ENCODE measurements around the gene C4orf36.

Gene C4orf36

DNA sequence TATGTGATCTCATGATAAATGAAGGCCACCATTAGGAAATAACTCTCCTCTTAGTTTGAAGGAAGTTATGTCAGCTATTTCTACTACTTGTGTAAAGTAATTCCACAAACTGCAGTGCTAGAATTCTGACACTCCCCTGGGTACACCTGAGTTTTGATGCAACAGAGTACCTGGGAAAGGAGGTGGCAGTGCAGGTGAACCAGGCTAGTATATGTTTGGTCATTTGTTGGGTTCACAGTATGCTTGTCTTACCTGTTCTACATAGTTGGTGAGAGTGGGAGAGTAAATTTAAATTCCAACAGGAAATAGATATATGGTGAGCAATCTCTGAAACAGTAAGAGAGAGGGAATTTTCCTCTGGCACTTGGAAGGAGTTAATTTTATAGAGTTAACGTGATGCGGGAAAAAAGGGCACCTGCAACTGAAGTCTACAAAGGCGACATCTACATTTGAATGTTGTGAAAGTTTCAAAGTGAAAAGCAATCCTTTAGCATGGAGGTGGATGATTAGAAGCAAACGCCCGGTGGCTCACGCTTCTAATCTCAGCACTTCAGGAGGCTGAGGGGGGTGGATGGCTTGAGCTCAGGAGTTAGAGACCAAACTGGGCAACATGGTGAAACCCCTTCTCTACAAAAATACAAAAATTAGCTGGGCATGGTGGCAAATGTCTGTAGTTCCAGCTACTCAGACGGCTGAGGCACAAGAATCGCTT lies 34.7 kb downstream of the C4orf36 start:
- DNase-seq (ENCODE audit: low spot score) = no peak

DNA sequence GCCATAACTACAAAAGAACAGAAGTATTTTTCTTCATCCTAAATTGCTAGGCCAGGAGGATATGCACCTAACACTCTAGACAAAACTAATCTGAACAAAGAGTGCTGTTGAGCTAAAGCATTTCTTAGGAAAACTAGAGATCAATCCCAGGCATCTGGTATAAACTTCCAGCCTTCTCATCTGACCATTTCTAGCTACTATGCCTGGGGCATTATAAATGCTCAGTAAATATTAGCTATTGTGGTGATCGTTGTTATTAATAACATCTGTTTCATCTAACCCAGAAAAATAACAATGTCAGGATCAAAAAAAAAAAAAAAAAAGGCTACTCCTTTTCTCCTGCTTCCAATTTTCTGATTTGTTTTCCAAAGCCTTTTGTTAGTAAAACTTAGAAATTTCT lies 35.3 kb downstream of the C4orf36 start:
- no peak for DNase-seq (ENCODE audit: low spot score)

DNA sequence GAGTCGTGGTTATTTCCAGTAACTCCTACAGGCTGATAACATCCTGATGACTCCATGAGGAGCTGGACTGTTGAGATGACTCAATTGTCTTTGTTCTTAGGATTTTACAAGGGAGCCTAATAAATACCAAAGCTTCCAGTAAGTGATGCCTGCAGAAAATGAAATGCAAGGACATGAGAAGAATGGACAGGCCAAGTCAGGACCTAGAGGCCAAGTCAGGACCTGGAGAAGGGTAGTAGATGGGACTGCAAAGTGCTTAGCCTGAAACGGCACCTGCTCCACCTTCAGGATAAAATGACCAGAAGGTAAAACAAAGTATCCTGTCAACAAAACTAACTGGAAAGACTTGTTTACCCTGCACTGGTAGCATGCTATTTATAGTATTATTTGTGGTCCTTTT lies 36.6 kb downstream of the C4orf36 start:
- no peak for DNase-seq (ENCODE audit: low spot score)

DNA sequence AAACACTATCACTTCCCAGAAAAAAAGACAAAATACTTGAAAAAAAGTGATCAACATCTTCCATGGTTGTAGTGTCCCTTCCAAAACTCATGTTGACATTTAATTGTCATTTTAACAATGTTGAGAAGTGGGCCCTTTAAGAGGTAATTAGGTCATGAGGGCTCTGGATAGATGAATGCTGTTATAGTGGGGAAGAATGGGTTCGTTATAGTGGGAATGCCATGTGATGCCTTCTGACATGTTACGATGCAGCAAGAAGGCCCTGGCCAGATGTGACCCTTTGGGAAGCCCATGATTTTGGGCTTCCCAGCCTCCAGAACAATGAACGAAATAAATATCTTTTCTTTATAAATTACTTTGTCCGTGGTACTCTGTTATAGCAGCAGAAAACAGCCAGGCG lies 39.0 kb downstream of the C4orf36 start:
- DNase-seq (ENCODE audit: low spot score) = no peak

DNA sequence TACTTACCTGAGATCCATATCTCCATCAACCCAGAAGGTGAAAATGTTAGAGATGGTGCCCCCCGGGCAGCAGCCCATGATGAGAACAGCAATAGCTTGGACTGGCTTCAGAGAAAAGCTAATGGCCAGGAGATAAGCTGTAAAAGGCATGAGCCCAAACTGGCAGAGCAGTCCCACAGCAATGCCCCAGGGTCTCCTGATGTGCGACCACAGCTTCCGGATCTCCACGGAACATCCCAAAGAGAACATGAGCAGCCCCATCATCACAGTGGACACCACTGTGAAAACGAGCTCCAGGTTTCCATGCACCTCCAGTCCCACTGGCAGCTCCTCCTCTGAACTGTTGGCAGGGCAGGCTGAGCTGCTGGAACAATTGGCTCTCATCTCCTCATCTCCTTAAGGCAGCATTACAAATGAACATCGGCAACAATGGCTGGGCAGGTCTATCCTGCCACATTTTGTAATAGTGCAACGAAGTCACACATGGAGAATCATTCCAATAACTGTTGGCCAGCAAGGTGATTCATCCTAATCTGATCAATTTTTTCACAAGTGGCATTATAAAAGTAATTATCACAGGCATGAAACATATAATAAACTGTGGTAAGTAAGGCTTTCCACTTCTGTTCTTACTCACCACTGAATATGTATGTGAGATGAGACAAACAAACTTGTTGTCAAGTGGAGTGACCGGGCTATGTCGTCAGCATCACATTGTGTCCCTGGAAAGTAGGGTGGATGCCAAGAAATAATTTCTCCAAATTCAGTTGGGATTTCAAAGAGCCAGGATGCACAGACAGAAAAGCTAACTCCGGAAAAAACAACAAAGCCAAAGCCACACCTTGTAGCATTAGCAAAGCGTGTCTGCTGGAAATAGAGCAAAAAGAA lies 43.2 kb downstream of the C4orf36 start, which contains the start of gene SLC10A6:
Gene SLC10A6, minus strand, starts transcription at position 653 of the 888 bp plus-strand sequence. Its CDS starts 269 bp downstream, at position 384.
- no peak for DNase-seq (ENCODE audit: low spot score)

DNA sequence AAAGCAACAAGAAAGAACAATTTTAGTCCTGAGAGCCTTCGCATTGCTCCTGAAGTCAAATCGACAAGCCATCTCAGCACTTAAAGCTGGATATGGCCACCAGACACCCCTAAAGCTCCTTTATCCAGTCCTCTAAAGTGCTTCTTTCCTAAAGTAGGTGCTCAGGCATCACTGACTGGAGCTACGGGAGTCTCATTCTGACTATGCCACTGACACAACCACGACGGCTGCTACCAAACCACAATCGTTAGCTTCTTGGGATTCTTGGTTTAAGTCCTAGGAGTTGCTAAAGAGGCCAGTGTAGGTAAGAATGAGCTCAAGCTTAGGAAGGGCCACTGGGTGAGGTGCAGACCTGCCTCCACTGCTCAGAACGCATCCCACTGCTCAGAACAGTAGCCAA lies 44.1 kb downstream of the C4orf36 start:
- DNase-seq (ENCODE audit: low spot score) = no peak

DNA sequence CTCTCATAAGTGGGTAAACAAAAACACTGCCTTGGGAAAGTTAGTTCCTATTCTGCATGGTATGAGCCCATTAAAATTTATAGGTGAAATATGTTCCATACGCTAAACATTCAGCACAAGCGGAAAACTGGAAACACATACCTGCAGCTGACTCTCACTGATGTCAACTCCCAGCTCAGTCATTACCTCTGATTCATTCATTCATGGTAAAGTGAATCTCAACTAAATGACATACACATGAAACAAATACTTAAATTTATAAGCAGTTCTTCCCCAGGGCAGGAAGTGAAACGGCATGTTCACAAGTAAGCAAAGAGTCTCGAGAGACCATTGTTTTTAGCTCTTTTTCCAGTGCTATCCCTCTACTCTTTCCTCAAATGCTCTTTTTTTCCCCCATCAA lies 44.7 kb downstream of the C4orf36 start:
- no peak for DNase-seq (ENCODE audit: low spot score)

DNA sequence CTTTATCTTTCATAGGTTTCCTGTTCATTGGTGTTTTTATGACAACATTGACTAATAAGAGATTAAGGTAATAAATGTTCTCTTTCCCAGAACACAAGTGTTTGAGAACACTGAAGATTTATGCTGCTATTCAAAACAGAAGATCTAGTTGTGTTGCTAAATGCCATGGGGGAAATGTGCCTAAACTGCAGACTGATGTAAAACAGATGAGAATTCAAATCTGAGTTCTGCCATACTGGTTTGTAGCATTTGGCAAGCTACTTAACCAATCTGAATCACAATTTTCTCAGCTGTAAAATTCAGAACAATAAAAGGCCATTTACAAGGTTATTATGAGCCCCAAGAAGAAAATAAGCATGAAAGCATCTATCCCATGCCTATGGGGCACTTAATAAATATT lies 45.3 kb downstream of the C4orf36 start:
- DNase-seq (ENCODE audit: low spot score) = no peak

DNA sequence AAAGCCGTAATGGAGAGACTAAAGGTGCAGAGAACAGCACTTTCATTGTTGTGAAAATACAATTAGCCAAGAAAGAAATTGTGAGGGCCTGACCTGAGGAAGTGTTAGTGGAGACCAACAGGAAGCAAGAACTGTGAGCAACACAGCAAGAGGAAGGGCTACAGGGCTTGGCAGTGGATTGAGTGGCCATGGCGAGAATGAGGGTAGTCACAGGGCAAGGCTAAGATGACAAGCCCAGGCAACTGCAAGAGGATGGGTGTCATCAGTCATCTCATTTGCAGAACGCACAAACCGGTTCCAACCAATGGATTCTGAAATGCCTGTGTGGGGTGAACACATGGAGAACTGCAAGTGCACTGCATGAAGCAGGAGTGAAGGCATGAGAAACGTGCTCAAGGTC lies 46.6 kb downstream of the C4orf36 start:
- no peak for DNase-seq (ENCODE audit: low spot score)

DNA sequence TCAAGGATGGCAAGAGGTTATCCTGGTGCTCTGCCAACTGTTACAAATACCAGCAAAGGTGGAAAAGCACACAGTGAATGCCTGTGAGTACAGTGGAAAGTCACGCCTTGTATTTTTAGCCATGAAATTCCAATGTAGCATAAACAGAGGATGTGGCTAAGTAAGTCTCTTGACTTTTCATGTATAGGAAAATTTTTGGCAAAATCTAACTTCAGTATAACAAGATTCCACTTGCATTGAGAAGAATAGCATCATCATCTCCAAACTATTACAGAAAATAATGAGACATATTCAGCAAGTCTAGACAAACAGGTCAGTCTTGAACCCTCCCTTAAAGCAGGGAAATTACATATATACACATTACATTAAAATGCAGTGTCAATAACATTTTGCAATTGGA lies 50.9 kb downstream of the C4orf36 start:
- DNase-seq (ENCODE audit: low spot score) = no peak

DNA sequence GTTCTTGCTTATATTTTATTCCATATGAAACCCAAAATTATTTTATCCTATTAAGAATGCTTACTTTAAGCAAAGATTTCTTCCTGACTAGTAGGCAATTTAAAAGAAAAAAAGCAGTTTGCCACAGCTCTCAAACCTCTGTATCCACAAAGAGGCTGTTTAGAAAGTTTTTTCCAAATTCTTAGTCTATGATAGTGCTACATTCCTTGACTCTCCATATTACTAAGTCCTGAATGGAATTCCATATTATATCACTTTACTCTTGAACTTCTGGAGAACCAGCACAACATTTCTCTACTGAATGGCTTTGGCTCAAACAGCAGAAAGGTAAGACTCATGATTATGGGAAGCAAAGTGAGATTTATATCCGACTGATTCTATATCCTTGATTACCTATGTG lies 51.4 kb downstream of the C4orf36 start:
- DNase-seq (ENCODE audit: low spot score) = no peak

DNA sequence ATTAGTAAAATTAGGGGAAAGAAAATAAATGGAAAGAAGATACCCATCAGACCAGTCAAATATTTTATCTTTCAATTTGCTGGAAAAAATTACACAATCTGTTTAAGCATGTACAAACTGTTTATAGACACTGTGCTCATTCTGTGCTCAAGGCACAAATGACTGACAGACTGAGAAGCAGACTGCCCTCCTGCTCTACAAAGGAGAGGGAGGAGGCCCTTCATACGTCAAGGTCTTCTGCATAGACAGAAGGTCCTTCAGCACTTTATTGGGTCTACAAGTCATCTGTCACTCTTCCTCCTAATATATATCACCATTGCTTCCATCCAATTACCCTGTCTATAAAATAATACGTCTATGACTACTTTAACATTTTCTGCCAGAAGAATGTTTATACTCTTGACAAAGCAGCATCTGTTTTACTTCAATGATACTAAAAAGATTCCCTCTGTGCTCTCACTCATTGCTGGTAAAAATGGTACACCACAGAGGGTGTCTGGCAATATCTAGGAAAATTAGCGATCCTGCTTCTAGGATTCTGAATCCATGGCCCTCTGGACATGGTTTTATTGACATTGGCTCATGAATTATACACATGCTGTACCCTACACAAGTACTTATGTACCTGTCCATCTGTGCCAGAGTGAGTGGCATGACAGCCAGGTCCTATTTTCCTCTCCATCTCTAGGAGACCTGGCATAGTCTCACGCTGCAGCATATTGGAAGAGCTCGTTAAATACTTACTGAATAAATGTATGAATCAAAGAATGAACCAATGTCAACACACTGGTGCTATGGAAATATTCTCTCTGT lies 54.3 kb downstream of the C4orf36 start:
- DNase-seq (ENCODE audit: low spot score) = no peak

DNA sequence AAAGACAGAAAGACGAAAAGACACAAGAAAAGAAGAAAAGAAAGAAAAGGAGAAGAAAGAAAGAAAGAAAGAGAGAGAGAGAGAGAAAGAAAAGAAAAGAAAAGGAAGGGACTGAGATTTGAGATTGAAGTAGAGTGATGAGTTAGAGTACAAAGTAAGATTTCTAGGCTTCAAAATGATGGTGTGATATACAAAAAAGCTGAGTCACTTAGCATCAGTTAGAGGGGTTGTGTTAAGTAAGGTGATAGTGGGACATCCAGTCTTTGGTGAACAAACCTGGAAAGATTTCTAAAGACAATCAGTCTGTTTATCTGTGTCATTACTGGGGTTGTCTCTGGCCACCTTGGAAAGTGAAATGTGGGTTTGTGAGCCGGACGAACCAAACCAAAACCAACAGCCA lies 56.5 kb downstream of the C4orf36 start:
- DNase-seq (ENCODE audit: low spot score) = no peak

DNA sequence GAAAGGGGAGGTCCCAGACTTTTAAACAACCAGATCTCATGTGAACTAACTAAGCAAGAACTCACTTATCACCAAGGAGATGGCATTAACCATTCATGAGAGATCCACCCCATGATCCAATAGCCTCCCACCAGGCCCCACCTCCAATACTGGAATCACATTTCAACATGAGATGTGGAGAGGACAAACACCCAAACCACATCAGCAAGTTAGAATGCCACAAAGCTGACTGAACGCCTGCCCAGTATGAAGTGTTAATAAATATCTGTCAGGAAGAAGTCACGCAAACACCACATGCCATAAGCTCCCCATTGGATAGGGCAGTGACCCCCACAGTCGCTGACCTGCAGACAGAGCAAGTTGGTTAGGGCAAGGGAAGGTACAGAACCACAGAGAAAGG lies 57.3 kb downstream of the C4orf36 start:
- peak; percentile 71 for DNase-seq (ENCODE audit: low spot score)

DNA sequence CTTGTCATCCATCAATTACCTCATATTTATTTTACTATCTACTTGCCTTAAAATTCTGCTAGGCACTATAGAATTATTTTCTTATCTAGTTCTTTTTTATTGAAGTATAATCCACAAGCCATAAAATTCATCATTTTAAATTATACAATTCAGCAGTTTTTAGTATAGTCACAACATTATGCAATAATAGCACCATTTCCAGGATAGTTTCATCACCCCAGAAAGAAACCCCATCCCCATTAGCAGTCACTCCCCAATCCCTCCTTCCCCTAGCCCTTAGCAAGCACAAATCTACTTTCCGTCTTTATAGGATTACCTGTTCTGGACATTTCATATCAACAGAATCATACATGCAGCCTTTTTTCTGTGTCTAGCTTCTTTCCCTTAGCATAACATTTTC lies 58.6 kb downstream of the C4orf36 start:
- no peak for DNase-seq (ENCODE audit: low spot score)

DNA sequence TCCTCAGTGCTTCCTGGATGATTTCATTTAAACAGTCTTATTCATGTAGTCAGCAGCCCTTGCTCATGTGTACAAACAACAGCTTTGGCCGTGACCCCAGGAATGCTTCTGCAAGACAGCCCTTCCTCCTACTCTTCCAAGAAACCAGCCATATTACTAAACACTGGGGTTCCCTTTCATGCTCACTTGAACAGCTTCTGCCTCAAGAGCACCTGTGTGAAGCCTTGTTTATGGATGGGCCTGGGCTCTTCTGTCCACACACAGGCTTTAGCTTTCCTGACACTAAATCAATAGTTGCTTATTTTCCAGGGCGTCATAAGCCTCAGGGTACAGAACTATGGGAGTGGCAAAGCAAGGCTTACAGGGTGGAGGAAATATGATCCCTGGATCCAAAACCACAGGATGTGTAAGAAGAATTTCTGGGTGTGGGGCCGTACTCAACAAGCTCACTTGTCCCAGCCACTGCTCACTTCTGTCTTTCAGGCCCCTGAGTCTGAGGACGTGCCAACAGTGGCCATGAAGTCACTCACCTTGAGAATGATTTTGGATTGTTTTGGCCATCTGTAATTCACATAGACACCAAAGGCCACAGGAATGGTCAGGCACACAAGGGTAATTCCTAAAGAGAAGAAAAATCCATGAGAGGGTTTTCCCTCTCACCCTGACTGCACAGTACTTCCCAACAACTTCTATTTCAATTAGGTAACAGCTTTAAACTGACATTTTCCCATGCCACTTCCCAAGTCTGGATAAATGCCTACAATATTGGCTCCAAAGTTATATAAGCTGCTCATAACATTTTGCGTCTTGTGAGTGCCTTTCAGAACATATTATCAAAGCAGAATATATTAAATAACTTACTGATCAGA lies 60.7 kb downstream of the C4orf36 start:
- DNase-seq (ENCODE audit: low spot score) = peak; percentile 82
